K562 (cell line): ENCODE measurements around the gene ENG. TPM values are rescaled to one million over a fixed set of nuclear protein-coding genes. Genes with fewer than 3 reads are reported as not detected.

Experiments
- ATF7 ChIP-seq: fragments of 450-650 bp; IDR thresholded peaks from 2 replicates; pipeline ENCODE4 v1.7.1; 2014; ENCODE audit warnings: mild to moderate bottlenecking, moderate library complexity
- GATA2 ChIP-seq: sonication (generic); formaldehyde crosslinking; IDR thresholded peaks from 2 replicates; pipeline ENCODE4 v1.4.0; 2020; ENCODE audit warnings: mild to moderate bottlenecking, missing genetic modification reagents
- HDAC2 ChIP-seq: fragments of 450-650 bp; IDR thresholded peaks from 2 replicates; pipeline ENCODE4 v1.6.1; 2016; ENCODE audit warnings: mild to moderate bottlenecking
- HDGF ChIP-seq: fragments of 450-650 bp; IDR thresholded peaks from 2 replicates; pipeline ENCODE4 v1.6.1; 2016
- HMGN3 ChIP-seq: IDR thresholded peaks from 2 replicates; pipeline ENCODE4 v1.6.1; 2011; ENCODE audit warnings: borderline replicate concordance, low read depth, mild to moderate bottlenecking, mixed read lengths, low read length; ENCODE audit not compliant: insufficient read length; ENCODE audit errors: extremely low read depth
- MED1 ChIP-seq: sonication (generic); formaldehyde crosslinking; IDR thresholded peaks from 2 replicates; pipeline ENCODE4 v1.8.1; 2023; ENCODE audit warnings: missing genetic modification reagents, borderline replicate concordance
- NCOA2 ChIP-seq, 2 experiments: fragments of 450-650 bp; IDR thresholded peaks; 2 replicates each; pipeline ENCODE4 v1.6.1; 2018; ENCODE audit warnings: mild to moderate bottlenecking in 2 of 2, moderate library complexity in 1 of 2; ENCODE audit not compliant: partially characterized antibody in 2 of 2
- RFX7 ChIP-seq: fragments of 250-450 bp; sonication (Bioruptor Pico); IDR thresholded peaks from 2 replicates; pipeline ENCODE4 v1.5.1; 2021; ENCODE audit warnings: mild to moderate bottlenecking
- ZNF140 ChIP-seq: fragments of 250-450 bp; sonication (Bioruptor Pico); IDR thresholded peaks from 2 replicates; pipeline ENCODE4 v1.8.0; 2021; ENCODE audit warnings: moderate library complexity, mild to moderate bottlenecking, inconsistent platforms
- ZNF347 ChIP-seq: fragments of 450-650 bp; formaldehyde crosslinking; IDR thresholded peaks from 2 replicates; pipeline ENCODE4 v1.4.0; 2020; ENCODE audit warnings: low read depth, mild to moderate bottlenecking, moderate library complexity
- ZNF41 ChIP-seq: fragments of 250-450 bp; sonication (Bioruptor Pico); conservative IDR thresholded peaks from 2 replicates; pipeline ENCODE4 v1.4.0; 2020; ENCODE audit warnings: mild to moderate bottlenecking
- polyA plus RNA-seq, 8 experiments: library from polyadenylated mRNA; depleted of rRNA in 4 of 8; stranded (reverse) in 5 of 8; unstranded in 3 of 8; fragments of >200 nt; fragmentation: Nextera tagmentation in 2 of 8; fragmentation: Illumina TruSeq in 1 of 8; extraction: Ambion mirVana in 2 of 8; extraction: Trizol in 1 of 8; gene quantifications; 2 replicates each; pipeline versions ENCODE4 v1.2.1 to v1.2.3, GENCODE V29; 2011 to 2014; ENCODE audit warnings: inconsistent platforms in 1 of 8, missing spikeins in 1 of 8
- total RNA-seq, 7 experiments: library from RNA; depleted of rRNA in 6 of 7; stranded (reverse); fragments of >200 nt in 6 of 7; fragmentation: Illumina TruSeq in 2 of 7; extraction: Trizol in 2 of 7; gene quantifications; 2 replicates each; pipeline versions ENCODE4 v1.2.1 to v1.2.3, GENCODE V29; 2011 to 2021; ENCODE audit warnings: low replicate concordance in 1 of 7
- TF ChIP-seq, protein P1 (sequence below), 2 experiments: fragments of 150-350 bp in 1 of 2; IDR thresholded peaks; 2 replicates each; pipeline ENCODE4 v1.6.1; 2012 to 2016; ENCODE audit warnings: low read depth in 2 of 2, low read length in 2 of 2, mild to moderate bottlenecking in 1 of 2, moderate library complexity in 1 of 2
- TF ChIP-seq, protein P2 (sequence below): fragments of 450-650 bp; IDR thresholded peaks from 2 replicates; pipeline ENCODE4 v1.6.1; 2014; ENCODE audit warnings: low read depth, mild to moderate bottlenecking, moderate library complexity, borderline replicate concordance
- TF ChIP-seq, protein P3 (sequence below): fragments of 250-450 bp; sonication (Bioruptor Pico); IDR thresholded peaks from 2 replicates; pipeline ENCODE4 v1.9.0; 2021; ENCODE audit warnings: mild to moderate bottlenecking, inconsistent platforms

ENG gene
- total and polyA plus RNA-seq, 9 of the 15 experiments (the other 6 are each of a cell fraction or from before 2014, with no cell fraction given): 0.04 to 0.40 (median 0.14) TPM; not detected in 1

GRCh38 chr9:127825319-127826051 is 29.0 kb downstream of the ENG start (continued):
- TF ChIP-seq, protein P1, sequence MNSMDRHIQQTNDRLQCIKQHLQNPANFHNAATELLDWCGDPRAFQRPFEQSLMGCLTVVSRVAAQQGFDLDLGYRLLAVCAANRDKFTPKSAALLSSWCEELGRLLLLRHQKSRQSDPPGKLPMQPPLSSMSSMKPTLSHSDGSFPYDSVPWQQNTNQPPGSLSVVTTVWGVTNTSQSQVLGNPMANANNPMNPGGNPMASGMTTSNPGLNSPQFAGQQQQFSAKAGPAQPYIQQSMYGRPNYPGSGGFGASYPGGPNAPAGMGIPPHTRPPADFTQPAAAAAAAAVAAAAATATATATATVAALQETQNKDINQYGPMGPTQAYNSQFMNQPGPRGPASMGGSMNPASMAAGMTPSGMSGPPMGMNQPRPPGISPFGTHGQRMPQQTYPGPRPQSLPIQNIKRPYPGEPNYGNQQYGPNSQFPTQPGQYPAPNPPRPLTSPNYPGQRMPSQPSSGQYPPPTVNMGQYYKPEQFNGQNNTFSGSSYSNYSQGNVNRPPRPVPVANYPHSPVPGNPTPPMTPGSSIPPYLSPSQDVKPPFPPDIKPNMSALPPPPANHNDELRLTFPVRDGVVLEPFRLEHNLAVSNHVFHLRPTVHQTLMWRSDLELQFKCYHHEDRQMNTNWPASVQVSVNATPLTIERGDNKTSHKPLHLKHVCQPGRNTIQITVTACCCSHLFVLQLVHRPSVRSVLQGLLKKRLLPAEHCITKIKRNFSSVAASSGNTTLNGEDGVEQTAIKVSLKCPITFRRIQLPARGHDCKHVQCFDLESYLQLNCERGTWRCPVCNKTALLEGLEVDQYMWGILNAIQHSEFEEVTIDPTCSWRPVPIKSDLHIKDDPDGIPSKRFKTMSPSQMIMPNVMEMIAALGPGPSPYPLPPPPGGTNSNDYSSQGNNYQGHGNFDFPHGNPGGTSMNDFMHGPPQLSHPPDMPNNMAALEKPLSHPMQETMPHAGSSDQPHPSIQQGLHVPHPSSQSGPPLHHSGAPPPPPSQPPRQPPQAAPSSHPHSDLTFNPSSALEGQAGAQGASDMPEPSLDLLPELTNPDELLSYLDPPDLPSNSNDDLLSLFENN (IDR thresholded peaks at IDR 0.05; ENCODE audit: low read depth in 2 of 2, low read length in 2 of 2): no peak
- no peak for TF ChIP-seq NCOA2 (IDR thresholded peaks at IDR 0.05; ENCODE audit: partially characterized antibody in 2 of 2)
- TF ChIP-seq RFX7 (CRISPR knock-in tag): no peak
- TF ChIP-seq MED1 (CRISPR knock-in tag): no peak
- peak; percentile 45; the same call in 1 of the 2 replicates for TF ChIP-seq ATF7
- TF ChIP-seq HMGN3: peak; percentile 66
- TF ChIP-seq, protein P2, sequence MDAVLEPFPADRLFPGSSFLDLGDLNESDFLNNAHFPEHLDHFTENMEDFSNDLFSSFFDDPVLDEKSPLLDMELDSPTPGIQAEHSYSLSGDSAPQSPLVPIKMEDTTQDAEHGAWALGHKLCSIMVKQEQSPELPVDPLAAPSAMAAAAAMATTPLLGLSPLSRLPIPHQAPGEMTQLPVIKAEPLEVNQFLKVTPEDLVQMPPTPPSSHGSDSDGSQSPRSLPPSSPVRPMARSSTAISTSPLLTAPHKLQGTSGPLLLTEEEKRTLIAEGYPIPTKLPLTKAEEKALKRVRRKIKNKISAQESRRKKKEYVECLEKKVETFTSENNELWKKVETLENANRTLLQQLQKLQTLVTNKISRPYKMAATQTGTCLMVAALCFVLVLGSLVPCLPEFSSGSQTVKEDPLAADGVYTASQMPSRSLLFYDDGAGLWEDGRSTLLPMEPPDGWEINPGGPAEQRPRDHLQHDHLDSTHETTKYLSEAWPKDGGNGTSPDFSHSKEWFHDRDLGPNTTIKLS: 0 out of 2 replicates have a peak, but pooled peaks have one; percentile 25
- no peak for TF ChIP-seq GATA2 (CRISPR knock-in tag)
- no peak for TF ChIP-seq ZNF140 (CRISPR knock-in tag)
- TF ChIP-seq HDAC2: peak; percentile 21; the same call in 1 of the 2 replicates
- TF ChIP-seq ZNF41 (CRISPR knock-in tag): no peak
- TF ChIP-seq ZNF347 (CRISPR knock-in tag): no peak
- TF ChIP-seq, protein P3, sequence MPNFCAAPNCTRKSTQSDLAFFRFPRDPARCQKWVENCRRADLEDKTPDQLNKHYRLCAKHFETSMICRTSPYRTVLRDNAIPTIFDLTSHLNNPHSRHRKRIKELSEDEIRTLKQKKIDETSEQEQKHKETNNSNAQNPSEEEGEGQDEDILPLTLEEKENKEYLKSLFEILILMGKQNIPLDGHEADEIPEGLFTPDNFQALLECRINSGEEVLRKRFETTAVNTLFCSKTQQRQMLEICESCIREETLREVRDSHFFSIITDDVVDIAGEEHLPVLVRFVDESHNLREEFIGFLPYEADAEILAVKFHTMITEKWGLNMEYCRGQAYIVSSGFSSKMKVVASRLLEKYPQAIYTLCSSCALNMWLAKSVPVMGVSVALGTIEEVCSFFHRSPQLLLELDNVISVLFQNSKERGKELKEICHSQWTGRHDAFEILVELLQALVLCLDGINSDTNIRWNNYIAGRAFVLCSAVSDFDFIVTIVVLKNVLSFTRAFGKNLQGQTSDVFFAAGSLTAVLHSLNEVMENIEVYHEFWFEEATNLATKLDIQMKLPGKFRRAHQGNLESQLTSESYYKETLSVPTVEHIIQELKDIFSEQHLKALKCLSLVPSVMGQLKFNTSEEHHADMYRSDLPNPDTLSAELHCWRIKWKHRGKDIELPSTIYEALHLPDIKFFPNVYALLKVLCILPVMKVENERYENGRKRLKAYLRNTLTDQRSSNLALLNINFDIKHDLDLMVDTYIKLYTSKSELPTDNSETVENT: peak; percentile 54; the same call in 1 of the 2 replicates
- 0 out of 2 replicates have a peak, but pooled peaks have one; percentile 20 for TF ChIP-seq HDGF
